Omental fat pad (tissue), 4 donors: ENCODE results near the gene ANKRD36C. TPM values are rescaled to one million over a fixed set of nuclear protein-coding genes. Genes with fewer than 3 reads are reported as not detected.
"Not testable (repeated sequence)": the region's sequence is repeated elsewhere in the genome, so short reads cannot be mapped to it uniquely, and the experiment has no call there.

Source experiments
- ATAC-seq: fragments of 150-250 bp; one replicate; pipeline ENCODE4 v1.9.1; 2016; ENCODE audit warnings: mild to moderate bottlenecking, moderate library complexity; ENCODE audit not compliant: low FRiP score
- DNase-seq: peaks from one replicate; pipeline ENCODE4 v3.0.0-alpha.2; 2019; ENCODE audit warnings: low spot score
- total RNA-seq, 4 donors: library from RNA; depleted of rRNA; stranded (reverse); fragments of >200 nt; gene quantifications; one replicate each; pipeline ENCODE4 v1.1.0, GENCODE V29; 2016
- TF ChIP-seq, protein P1 (sequence below), 3 donors: fragments of 450-650 bp; IDR thresholded peaks; one replicate each; pipeline ENCODE4 v1.5.1; 2016 to 2017; ENCODE audit warnings: antibody characterized with exemption in 3 of 3, mild to moderate bottlenecking in 3 of 3, moderate library complexity in 2 of 3

Gene ANKRD36C
- total RNA-seq = 10 to 100 TPM; 24.0 to 71.9 (median 27.1) TPM

DNA sequence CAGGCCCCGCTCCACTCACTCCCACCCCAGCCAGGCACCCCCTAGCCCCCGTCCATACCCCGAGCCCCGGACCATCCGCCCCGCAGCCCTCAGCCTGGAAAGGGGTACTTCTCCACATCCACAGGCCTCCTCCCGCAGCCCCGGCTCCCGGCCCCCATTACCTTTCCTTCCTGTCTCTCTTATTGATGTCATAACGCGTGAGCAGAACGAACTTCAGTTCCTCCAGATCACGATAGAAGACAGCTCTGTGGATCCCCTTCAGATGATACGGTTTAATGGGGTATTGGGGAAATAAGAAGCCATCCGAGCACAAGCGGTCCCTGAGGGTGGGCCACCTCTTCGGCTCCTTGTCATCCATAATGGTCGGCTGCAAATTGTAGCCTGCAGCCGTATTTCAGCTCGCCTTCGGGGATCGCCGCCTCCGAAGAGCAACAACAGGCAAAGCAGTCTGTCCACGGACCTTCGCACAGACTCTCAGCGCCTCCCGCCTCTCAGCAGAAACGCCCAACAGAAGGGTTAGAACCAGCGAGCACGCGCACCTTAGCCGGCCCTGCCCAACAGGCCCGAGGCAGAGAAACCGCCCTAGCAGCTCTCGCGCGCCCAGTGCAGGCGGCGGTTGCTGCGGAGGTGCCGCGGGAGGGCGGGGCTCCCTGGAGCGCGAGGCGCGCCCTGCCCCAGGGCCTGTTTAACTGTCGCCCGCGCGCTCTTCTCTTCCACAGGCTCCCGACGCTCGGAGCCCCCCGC lies at the start of gene ANKRD36C:
ANKRD36C (minus strand) TSS at position 474 of the 744 bp plus-strand sequence; CDS start at position 358, 116 bp downstream.
- not testable (repeated sequence) for DNase-seq
- ATAC-seq = peak; percentile 98

DNA sequence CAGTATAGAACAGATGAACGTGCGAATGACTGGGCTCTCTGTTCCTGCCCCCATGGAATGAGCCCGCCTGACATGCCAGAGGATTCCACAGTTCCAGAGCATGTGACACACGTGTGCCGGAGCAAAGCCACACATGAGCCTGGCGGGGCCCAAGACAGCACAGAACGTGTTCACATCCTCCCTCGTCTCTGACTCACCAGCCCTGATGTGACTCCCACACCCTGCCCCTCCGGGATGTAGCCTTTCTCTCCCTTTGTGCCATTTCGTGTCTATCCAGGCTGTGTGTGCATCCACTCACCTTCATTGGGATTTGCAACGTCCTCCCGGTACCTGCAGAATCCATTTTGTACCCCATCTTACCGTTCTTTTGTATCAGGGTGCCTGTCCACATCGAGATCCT lies 43.9 kb upstream of the ANKRD36C start:
- DNase-seq, ATAC-seq: not testable (repeated sequence)

DNA sequence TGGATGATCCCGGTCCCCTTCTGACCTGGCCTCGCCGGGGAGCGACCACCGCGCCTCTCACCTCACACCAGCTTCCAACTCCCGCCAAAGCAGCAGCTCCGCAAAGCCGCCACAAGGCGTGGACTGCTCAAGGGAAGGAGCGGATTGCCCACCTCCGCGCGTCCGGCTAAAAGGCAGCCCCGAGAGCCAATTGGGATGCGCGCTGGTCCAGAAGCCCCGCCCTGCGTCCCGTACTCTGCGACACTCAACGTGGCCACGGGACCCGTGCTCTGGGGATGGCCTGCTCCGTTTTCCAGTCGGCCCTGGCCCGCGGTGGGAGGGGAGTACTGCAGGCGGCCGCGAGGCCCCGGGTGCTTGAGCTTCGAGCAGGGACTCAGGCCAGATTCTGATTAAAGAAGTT lies 43.2 kb upstream of the ANKRD36C start, which contains the start of gene GPAT2:
GPAT2 (minus strand) TSS at position 125 of the 400 bp plus-strand sequence. CDS start 2,557 bp downstream, outside the sequence.
- DNase-seq, ATAC-seq: not testable (repeated sequence)

DNA sequence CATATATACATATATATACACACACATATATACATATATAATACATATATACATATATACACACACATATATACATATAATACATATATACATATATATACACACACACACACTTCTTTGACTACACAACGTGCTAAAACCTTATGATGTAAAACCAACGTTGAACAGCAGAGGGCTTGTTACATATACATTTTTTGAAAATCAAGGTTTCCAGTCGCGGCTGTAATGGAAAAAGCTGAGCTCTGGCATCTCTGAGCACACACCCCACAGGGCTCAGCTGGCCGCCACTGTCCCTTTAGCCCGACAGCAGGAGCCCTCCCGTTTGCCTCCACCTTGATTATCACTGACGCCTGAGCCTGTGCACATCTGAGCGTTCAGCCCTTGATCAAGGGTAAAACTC lies 42.4 kb upstream of the ANKRD36C start:
- ATAC-seq, DNase-seq: not testable (repeated sequence)

DNA sequence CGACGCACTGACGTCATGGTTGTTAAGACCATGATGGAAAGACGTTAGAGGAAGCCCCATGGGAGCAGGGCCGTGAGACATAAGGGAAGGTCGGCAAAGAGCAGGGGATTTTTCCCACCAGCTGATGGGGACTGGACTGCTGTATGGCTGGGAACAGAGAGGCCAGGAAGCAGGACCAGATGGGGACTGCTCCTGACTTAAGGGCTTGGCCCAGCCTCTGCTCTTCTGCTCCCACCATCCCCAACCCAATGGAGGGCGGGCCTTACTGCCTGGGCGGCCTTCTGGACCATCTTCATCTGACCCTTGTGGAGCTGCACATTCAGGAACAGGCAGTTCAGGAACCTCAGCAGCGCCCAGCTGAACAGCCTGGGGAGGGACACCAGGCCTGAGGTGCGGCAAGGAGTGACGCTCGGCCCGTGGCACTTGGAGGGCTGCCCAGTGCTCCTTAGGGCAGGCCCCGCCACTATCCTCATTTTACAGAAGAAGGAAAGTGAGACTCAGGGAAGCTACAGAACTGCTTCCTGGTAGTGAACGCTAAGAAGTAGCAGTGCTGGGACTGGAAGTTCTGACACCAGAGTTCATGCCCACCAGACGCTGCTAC lies 36.2 kb upstream of the ANKRD36C start:
- DNase-seq, ATAC-seq: not testable (repeated sequence)

DNA sequence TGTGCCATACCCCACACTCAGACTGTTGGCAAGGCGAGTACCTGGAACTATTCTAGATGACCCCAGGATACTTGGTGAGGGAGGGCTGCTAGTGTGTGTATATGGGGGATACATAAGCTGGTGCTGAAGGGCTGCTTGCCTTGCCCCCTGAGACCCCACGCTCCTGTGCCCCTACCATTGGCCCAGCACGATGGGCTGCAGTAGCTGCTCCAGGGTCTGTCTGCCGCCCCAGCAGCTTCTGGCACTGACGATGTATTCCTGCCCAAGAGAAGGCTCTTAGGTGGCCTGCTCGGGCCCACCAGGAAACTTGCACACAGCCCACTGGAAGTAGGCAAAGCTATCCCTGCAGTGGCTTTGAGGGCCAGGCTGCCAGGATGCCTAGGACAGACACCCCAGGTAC lies 34.1 kb upstream of the ANKRD36C start:
- not testable (repeated sequence) for ATAC-seq, DNase-seq

DNA sequence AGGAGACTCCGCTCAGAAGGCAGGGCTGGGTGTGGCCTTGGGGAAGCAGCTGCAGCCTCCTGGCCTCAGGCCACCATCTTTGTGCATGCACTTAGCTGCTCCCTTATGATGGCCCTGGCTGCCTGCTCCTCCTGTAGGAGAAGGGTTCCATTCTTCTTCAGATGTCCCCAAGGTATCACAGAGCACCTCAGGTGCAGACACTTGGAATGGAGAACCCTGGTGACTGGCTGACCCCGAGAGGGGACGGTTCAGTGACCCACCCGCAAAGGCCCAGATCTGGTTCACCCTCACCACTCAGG lies 33.5 kb upstream of the ANKRD36C start:
- DNase-seq (no peak), ATAC-seq (no peak)
- TF ChIP-seq, protein P1, sequence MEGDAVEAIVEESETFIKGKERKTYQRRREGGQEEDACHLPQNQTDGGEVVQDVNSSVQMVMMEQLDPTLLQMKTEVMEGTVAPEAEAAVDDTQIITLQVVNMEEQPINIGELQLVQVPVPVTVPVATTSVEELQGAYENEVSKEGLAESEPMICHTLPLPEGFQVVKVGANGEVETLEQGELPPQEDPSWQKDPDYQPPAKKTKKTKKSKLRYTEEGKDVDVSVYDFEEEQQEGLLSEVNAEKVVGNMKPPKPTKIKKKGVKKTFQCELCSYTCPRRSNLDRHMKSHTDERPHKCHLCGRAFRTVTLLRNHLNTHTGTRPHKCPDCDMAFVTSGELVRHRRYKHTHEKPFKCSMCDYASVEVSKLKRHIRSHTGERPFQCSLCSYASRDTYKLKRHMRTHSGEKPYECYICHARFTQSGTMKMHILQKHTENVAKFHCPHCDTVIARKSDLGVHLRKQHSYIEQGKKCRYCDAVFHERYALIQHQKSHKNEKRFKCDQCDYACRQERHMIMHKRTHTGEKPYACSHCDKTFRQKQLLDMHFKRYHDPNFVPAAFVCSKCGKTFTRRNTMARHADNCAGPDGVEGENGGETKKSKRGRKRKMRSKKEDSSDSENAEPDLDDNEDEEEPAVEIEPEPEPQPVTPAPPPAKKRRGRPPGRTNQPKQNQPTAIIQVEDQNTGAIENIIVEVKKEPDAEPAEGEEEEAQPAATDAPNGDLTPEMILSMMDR (IDR thresholded peaks at IDR 0.05) = no peak

DNA sequence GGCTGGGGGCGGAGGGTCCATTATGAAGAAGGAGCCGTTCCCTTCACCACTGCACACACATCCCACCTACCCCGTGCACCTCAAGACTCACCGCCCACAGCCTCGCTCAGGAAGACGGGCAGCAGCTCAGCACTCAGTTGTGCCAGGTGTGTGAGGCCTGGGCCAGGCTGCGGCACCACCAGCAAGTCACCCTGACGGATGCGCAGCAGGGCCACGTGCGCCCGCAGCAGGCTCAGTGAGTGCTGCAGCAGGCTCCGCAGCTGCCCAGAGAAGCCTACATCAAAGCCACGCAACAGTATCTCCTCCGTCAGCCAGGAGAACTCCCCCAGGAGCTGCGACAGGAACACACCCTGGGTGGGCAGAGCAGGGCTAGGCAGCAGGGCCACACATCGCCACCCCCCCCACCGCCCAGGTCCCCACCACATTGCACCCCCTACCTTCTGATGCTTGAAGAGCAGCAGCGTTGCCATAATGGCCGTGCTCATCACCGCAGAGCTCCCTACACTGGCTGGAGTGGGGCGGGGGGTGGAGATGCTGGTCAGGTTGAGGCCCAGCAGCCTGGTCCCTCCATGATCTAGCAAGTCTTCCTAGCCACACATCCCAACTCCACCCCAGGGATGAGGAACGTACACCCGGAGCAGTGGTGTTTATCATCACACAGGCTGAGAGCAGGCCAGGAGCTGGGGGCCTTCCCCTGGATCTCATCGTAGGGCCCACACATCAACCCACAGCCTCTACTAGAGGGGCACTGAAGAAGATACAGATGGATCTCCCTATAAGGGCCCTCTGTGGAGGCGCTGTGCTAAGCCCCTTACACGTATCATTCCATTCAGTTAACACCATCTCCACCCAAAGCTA lies 32.9 kb upstream of the ANKRD36C start:
- ATAC-seq = no peak

DNA sequence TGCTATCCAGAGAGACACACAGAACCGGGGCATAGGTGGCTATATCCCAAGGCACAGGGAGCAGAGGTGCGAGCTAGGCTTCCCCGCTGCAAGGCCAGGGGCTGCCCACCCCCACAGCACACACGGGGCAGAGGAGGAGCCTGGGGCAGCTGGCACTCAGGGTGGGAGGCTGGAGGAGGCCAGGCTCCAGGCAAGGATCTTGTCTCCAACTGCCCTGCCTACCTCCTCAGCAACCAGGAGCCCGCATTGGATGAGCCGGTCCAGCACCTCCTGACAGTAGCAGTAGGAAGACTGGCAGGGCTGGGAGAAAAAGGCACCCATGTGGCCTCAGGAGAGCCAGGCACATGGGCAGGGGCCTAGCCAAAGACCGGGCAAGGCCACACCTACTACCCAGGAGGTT lies 32.1 kb upstream of the ANKRD36C start:
- not testable (repeated sequence) for DNase-seq, ATAC-seq

More for the DNA sequence above, 32.9 kb upstream of the ANKRD36C start:
- DNase-seq = no peak
- TF ChIP-seq, protein P1 (IDR thresholded peaks at IDR 0.05) = no peak

DNA sequence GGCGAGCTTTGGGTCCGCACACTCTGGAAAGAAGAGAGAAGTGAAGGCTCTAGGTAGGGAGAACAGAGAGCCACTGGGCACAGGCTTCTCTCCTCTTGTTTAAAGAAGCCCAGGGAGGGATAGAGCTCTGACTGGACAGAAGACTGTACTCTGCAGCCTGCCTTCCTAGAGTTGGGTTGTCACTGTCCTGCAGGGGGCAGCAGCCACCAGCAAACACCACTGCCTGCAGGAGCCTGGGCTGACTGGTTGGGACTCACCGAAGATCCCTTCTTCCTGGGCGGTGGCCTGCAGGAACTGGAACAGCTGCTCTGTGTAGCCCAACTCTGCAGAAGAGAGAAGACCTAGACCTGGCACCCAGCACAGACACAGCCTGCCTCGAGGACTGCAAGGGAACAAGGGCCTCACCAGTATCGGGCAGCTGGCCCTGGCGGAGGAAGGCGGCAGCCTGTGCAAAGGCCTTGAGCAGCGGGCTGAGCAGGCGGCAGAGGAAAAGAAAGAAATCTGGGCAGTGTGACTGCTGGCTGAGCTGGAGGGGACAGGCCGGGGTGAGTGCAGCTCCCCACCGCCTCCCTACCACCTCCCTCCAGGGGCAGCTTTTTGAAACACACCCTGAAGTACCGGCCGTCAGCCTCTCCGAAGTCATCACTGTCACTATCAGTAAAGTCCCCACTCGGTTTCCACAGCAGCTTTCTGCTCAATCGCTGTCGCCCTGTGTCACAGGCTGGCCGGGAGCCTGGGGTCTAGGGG lies 31.2 kb upstream of the ANKRD36C start:
- DNase-seq (peak; percentile 62), ATAC-seq (peak; percentile 82)
- TF ChIP-seq, protein P1 (IDR thresholded peaks at IDR 0.05) = peak in 1 of 3 donors; percentile 45

DNA sequence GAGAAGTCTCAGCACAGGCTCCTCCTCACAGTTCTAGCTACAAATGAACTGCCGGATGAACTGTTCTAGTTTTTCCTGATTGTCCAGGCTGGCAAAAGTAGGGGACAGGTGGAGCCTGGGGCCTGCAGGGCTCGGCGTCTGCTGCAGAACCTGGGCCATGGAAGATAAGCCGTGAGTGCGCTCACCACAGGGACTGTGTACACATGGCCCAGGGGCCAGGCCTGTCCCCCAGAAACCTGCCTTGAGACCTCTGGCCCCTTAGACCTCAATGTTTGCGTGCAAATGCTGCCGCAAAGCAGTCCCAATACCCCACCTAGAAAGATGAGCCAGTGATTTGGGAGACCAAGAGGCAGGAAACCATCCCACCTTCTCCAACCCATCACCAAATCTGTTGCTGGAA lies 30.5 kb upstream of the ANKRD36C start:
- DNase-seq, ATAC-seq: not testable (repeated sequence)

DNA sequence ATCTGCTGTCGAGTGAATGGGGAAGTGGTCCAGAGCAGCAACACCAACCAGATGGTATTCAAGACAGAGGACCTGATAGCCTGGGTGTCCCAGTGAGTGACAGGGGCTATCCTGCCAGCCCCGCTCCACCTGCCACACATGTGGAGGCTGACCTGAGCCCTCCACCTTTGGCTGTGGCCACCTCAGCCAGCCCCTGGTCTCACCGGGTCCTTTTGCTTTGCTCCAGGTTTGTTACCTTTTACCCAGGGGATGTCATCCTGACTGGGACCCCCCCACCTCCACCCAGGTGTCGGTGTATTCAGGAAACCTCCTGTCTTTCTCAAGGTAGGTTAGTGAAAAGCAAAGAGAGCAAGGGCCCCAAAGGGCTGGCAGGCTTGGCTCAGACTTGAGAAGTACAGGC lies 29.5 kb upstream of the ANKRD36C start:
- DNase-seq, ATAC-seq: not testable (repeated sequence)

DNA sequence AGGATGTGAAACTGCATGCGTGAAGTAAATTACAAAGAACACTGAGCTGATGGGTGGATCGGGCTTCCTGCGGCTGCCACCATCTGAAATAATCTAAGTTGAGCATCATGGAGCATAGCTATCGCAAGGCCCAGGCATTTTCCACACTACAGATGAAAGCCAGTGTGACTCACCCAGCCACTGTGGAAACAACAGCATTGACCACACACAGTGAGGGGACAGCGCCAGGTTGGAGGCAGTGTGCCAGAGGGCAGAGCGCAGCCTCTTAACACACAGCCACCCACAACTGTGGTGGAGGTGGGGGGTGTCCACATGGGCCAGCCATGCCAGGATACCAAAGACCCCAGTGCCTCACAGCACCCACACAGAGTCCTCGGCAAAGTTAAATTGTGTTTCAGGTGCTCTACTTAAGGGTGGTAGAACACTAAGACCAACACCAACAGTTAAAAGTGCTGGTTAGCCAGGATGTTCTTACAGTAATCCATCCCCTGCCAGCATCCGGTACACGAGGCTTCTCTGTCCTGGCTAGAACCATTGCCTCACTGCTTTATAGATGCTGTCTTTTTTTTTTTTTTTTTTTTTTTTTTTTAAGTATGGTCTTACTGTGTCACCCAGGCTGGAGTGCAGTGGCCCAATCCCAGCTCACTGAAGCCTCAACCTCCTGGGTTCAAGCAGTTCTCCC lies 28.4 kb upstream of the ANKRD36C start:
- not testable (repeated sequence) for DNase-seq, ATAC-seq

DNA sequence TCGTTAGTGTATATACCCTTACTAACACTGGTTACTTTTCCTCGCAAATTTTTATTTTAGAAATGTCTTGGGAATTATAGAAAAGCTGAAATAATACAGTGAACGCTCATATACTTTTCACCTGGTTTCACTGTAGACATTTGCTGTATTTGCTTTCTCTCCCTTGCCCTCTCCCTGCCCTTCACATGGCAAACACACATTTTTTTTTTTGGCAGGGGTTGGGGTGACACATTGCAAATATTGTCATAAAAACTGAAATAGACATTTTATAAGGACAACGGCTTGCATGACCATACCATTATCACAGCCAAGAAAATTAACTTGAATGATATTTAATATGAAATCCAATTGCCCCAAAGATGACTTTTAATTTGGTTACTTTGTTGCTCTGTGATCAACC lies 24.7 kb upstream of the ANKRD36C start:
- ATAC-seq, DNase-seq: not testable (repeated sequence)
